BLaER1 treated with 17β-estradiol and CSF1 and Interleukin-3, amounts not matched to agents 10 nM and 100 nM (cell line): ENCODE results near the gene ATP6V1F.

ENCODE experiments used
- H3K27ac ChIP-seq, 11 experiments: shearing (Covaris generic); formaldehyde crosslinking; 2 replicates each; pipeline ENCODE4 v1.8.1; 2022
- H3K27me3 ChIP-seq, 11 experiments: shearing (Covaris generic); formaldehyde crosslinking; 2 replicates each; pipeline ENCODE4 v1.8.1; 2022
- H3K36me3 ChIP-seq, 11 experiments: shearing (Covaris generic); formaldehyde crosslinking; 2 replicates each; pipeline ENCODE4 v1.8.1; 2022
- H3K4me1 ChIP-seq, 10 experiments: shearing (Covaris generic); formaldehyde crosslinking; 2 replicates each; pipeline ENCODE4 v1.8.1; 2022
- H3K4me2 ChIP-seq, 11 experiments: shearing (Covaris generic); formaldehyde crosslinking; 2 replicates each; pipeline ENCODE4 v1.8.1; 2022
- H3K4me3 ChIP-seq, 10 experiments: shearing (Covaris generic); formaldehyde crosslinking; 2 replicates each; pipeline ENCODE4 v1.8.1; 2022
- H3K9ac ChIP-seq, 11 experiments: shearing (Covaris generic); formaldehyde crosslinking; 2 replicates each; pipeline ENCODE4 v1.8.1; 2022
- H3K9me3 ChIP-seq, 11 experiments: shearing (Covaris generic); formaldehyde crosslinking; replicated peaks in 1 of 11; 2 replicates each; pipeline ENCODE4 v1.8.1; 2022
- H4K20me1 ChIP-seq, 11 experiments: shearing (Covaris generic); formaldehyde crosslinking; 2 replicates each; pipeline ENCODE4 v1.8.1; 2022
- Cebpa-rat ChIP-seq, 11 experiments: shearing (Covaris generic); IDR thresholded peaks; 2 replicates each; pipeline ENCODE4 v1.8.1; 2022

The ATP6V1F gene

GRCh38 chr7:128886391-128887168, 23.9 kb downstream of the ATP6V1F start:
- H3K4me1 ChIP-seq, result peaks cover 6 to 10% (median 8%) of the 10 kb centered on the region in 10 experiments; a peak in 17 of 20 replicates
- H3K27me3 ChIP-seq, result peaks cover 34 to 44% (median 41%) of the 10 kb centered on the region in 11 experiments
- TF ChIP-seq Cebpa-rat (IDR thresholded peaks at IDR 0.05), result no peak
- no peak overlapping the region for H3K4me3 ChIP-seq
- no peak overlapping the region; a peak in 1 of 22 replicates for H3K4me2 ChIP-seq
- peaks cover 0 to 3% (median 0%) of the 10 kb centered on the region in 11 experiments; a peak in 1 of 22 replicates for H3K9me3 ChIP-seq
- no peak overlapping the region for H3K9ac ChIP-seq
- no peak overlapping the region for H3K27ac ChIP-seq
- H3K36me3 ChIP-seq, result no peaks in the 10 kb centered on the region
- no peaks in the 10 kb centered on the region; a peak in 2 of 22 replicates for H4K20me1 ChIP-seq

GRCh38 chr7:128887169-128888038, 24.7 kb downstream of the ATP6V1F start:
- Histone ChIP-seq H3K9me3 (peaks cover 0 to 3% (median 0%) of the 10 kb centered on the region in 11 experiments; a peak in 1 of 22 replicates), H3K36me3 (no peaks in the 10 kb centered on the region), H3K27ac (no peak overlapping the region), H3K4me3 (no peak overlapping the region), H3K27me3 (peaks cover 40 to 51% (median 47%) of the 10 kb centered on the region in 11 experiments), H3K9ac (no peak overlapping the region), H4K20me1 (no peaks in the 10 kb centered on the region; a peak in 2 of 22 replicates), H3K4me1 (peaks cover 6 to 10% (median 8%) of the 10 kb centered on the region in 10 experiments; a peak in 17 of 20 replicates), H3K4me2 (no peak overlapping the region)
- TF ChIP-seq Cebpa-rat (IDR thresholded peaks at IDR 0.05), result no peak

DNA sequence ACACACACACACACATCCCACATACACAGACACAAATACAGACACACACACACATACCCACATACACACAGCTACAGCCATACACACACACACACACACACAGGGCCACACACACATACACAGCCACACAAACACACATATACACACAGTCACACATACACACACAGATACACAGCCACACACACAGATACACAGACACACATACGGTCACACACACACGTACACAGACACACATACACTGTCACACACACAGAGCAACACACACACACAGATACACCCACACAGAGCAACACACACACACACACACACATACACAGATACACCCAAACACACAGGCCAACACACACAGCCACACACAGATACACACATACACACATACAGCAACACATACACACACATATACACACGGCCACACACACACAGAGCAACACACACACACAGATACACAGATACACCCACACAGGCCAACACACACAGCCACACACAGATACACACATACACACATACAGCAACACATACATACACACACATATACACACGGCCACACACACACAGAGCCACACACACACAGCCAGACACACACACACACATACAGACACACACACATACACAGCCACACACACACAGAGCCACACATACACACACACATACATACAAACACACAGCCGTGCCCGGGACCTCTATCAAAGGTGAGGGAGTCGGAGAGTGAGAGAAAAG, 25.5 kb downstream of the ATP6V1F start:
- Histone ChIP-seq H3K4me2 (no peak overlapping the region), H4K20me1 (no peaks in the 10 kb centered on the region; a peak in 2 of 22 replicates), H3K4me3 (no peak overlapping the region), H3K36me3 (no peaks in the 10 kb centered on the region), H3K27me3 (peaks cover 42 to 59% (median 50%) of the 10 kb centered on the region in 11 experiments), H3K27ac (no peak overlapping the region), H3K9ac (no peak overlapping the region), H3K9me3 (peaks cover 0 to 3% (median 0%) of the 10 kb centered on the region in 11 experiments; a peak in 1 of 22 replicates), H3K4me1 (peaks cover 6 to 10% (median 8%) of the 10 kb centered on the region in 10 experiments; a peak in 17 of 20 replicates)
- no peak for TF ChIP-seq Cebpa-rat (IDR thresholded peaks at IDR 0.05)

- Histone ChIP-seq H3K27ac (no peak overlapping the region), H3K9ac (no peak overlapping the region), H3K4me3 (no peak overlapping the region), H3K9me3 (peaks cover 0 to 3% (median 0%) of the 10 kb centered on the region in 11 experiments; a peak in 1 of 22 replicates), H3K27me3 (peaks cover 42 to 60% (median 50%) of the 10 kb centered on the region in 11 experiments), H3K36me3 (no peaks in the 10 kb centered on the region), H4K20me1 (no peaks in the 10 kb centered on the region; a peak in 2 of 22 replicates), H3K4me1 (peaks cover 6 to 8% (median 7%) of the 10 kb centered on the region in 10 experiments; a peak in 17 of 20 replicates), H3K4me2 (no peak overlapping the region)
- no peak for TF ChIP-seq Cebpa-rat (IDR thresholded peaks at IDR 0.05)
Observed at GRCh38 chr7:128888756-128889095, 26.1 kb downstream of the ATP6V1F start.

DNA sequence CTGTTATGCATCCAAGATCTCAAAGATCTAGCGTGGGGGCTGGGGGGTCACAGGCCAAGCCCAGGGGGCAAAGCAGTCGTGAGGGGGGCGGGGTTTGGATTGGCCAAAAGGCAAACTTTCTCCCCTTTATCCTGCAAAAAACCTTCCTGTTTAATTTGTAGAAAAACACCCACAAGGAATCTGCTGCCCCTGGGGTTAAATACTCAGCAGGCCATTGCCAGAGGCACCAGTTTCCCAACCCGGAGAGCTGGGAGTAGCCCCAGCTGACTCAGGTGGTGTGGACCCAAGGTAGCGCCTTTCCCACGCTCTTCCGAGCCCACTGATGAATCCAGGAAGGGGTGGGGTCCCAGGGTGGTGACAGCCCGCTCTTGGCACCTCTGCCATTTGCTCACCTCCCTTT, 26.5 kb downstream of the ATP6V1F start:
- Histone ChIP-seq H3K27ac (no peak overlapping the region), H3K4me2 (no peak overlapping the region), H3K9me3 (peaks cover 0 to 3% (median 0%) of the 10 kb centered on the region in 11 experiments; a peak in 1 of 22 replicates)

DNA sequence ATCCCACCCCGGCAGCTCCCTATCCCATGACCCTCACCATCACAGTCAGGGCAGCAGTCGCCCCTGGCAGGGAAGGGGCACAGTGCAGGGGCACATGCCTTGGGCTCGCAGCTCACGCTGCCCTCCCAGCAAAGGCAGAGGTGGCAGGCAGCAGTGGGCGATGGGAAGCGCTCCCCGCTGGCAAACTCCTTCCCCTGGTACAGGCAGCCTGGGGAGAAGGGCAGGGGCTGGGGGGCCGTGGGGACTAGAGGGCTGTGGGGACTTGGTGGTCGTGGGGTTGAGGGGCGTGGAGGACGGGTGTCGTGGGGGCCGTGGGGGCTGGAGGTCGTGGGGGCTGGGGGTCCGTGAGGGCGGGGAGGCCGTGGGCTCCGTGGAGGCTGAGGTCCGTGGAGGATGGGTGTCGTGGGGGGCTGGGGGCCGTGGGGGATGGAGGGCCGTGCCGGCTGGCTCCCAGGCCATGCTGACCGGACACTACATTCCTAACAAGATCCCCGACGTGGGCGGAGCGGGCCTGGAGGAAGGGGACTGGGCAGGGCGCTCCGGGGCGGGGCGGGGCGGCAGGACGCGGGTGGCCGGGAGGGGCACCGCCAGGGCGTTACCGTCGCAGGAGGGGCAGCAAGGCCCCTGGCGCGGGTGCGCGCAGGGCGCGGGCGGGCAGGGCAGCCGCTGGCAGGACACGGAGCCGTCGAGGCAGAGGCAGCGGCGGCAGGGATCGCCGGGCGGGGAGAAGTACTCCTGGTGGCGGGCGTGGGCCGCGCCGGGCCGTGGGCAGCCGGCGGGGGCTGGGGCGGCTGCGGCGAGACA, 27.9 kb downstream of the ATP6V1F start:
- no peaks in the 10 kb centered on the region; a peak in 2 of 22 replicates for H4K20me1 ChIP-seq
- no peaks in the 10 kb centered on the region; a peak in 1 of 20 replicates for H3K4me1 ChIP-seq
- H3K27ac ChIP-seq, result no peak overlapping the region
- H3K4me3 ChIP-seq, result peak overlapping the region in 3 of 10 experiments; percentile 31 to 36 (median 35); a peak in 4 of 20 replicates
- H3K27me3 ChIP-seq, result peaks cover 42 to 60% (median 50%) of the 10 kb centered on the region in 11 experiments
- H3K4me2 ChIP-seq, result peak overlapping the region in 5 of 11 experiments; percentile 42 to 59 (median 49); a peak in 8 of 22 replicates
- H3K36me3 ChIP-seq, result no peaks in the 10 kb centered on the region
- no peak for TF ChIP-seq Cebpa-rat (IDR thresholded peaks at IDR 0.05)
- peaks cover 0 to 3% (median 0%) of the 10 kb centered on the region in 11 experiments; a peak in 1 of 22 replicates for H3K9me3 ChIP-seq
- H3K9ac ChIP-seq, result no peak overlapping the region

More for the DNA sequence above, 26.5 kb downstream of the ATP6V1F start:
- TF ChIP-seq Cebpa-rat (IDR thresholded peaks at IDR 0.05), result no peak
- H3K4me3 ChIP-seq, result no peak overlapping the region
- H3K27me3 ChIP-seq, result peaks cover 42 to 60% (median 50%) of the 10 kb centered on the region in 11 experiments
- peaks cover 2 to 4% (median 3%) of the 10 kb centered on the region in 10 experiments; a peak in 16 of 20 replicates for H3K4me1 ChIP-seq
- no peak overlapping the region for H3K9ac ChIP-seq
- no peaks in the 10 kb centered on the region for H3K36me3 ChIP-seq
- H4K20me1 ChIP-seq, result no peaks in the 10 kb centered on the region; a peak in 2 of 22 replicates

GRCh38 chr7:128891110-128891941, 28.7 kb downstream of the ATP6V1F start:
- no peak for TF ChIP-seq Cebpa-rat (IDR thresholded peaks at IDR 0.05)
- Histone ChIP-seq H3K4me3 (peak overlapping the region in 3 of 10 experiments; percentile 31 to 36 (median 35); a peak in 4 of 20 replicates), H3K4me2 (peak overlapping the region in 5 of 11 experiments; percentile 42 to 59 (median 49); a peak in 8 of 22 replicates), H3K36me3 (no peaks in the 10 kb centered on the region), H4K20me1 (no peaks in the 10 kb centered on the region; a peak in 2 of 22 replicates), H3K9me3 (peaks cover 0 to 3% (median 0%) of the 10 kb centered on the region in 11 experiments; a peak in 2 of 22 replicates), H3K9ac (no peak overlapping the region), H3K27me3 (peaks cover 42 to 60% (median 50%) of the 10 kb centered on the region in 11 experiments), H3K27ac (no peak overlapping the region), H3K4me1 (no peaks in the 10 kb centered on the region; a peak in 1 of 20 replicates)
